Endothelial cell of umbilical vein (primary cell): ENCODE measurements around the gene SLIT1. TPM values are rescaled to one million over a fixed set of nuclear protein-coding genes. Genes with fewer than 3 reads are reported as not detected.

Experiments
- BruUV-seq: library from RNA; stranded (reverse); fragments of 400-500 nt; replicated peaks from 2 replicates; lab custom pipeline; 2021; lab: Mats Ljungman, UMichigan
- CTCF ChIA-PET: fragments of 300-600, 350-600 bp; sonication (Branson Sonifier 250); formaldehyde crosslinking; loops from one replicate; lab custom pipeline; 2021; ENCODE audit warnings: antibody characterized with exemption, inconsistent platforms; lab: Charles Lee
- POLR2A ChIA-PET: fragments of 300-600, 350-600 bp; sonication (Branson Sonifier 250); formaldehyde crosslinking; loops from one replicate; lab custom pipeline; 2021; ENCODE audit warnings: antibody characterized with exemption, inconsistent platforms; lab: Charles Lee
- DNase-seq: peaks from one replicate; pipeline ENCODE4 v3.0.0-alpha.2; 2011; ENCODE audit warnings: low read depth, low spot score
- FAIRE-seq: peaks from 2 replicates; lab custom pipeline; 2011; peaks lifted over from hg19 to GRCh38; lab: Jason Lieb, UNC
- H2AFZ ChIP-seq: 2 replicates; pipeline ENCODE4 v1.6.0; 2012; ENCODE audit warnings: low read depth, low read length, control low read depth, inconsistent platforms
- H3K27ac ChIP-seq: 2 replicates; pipeline ENCODE4 v1.5.1; 2011; ENCODE audit warnings: low read depth, mild to moderate bottlenecking, control low read depth, low read length, moderate library complexity; ENCODE audit not compliant: insufficient read depth
- H3K27me3 ChIP-seq, 2 experiments: 2 replicates each; pipeline versions ENCODE4 v1.6.0 to v1.6.1; 2011; ENCODE audit warnings: low read length in 2 of 2, mixed read lengths in 1 of 2; ENCODE audit not compliant: control insufficient read depth in 2 of 2, insufficient read depth in 2 of 2
- H3K36me3 ChIP-seq, 2 experiments: 2 replicates in 1 of 2; 3 replicates in 1 of 2; pipeline ENCODE4 v1.5.1; 2011; ENCODE audit warnings: low read length in 2 of 2, mild to moderate bottlenecking in 1 of 2, moderate library complexity in 1 of 2; ENCODE audit not compliant: control insufficient read depth in 2 of 2, insufficient read depth in 2 of 2; ENCODE audit errors: extremely low read depth in 1 of 2
- H3K4me1 ChIP-seq: 3 replicates; pipeline ENCODE4 v1.5.1; 2011; ENCODE audit warnings: mild to moderate bottlenecking, low read length; ENCODE audit not compliant: control insufficient read depth, insufficient read depth; ENCODE audit errors: extremely low read depth
- H3K4me2 ChIP-seq: 2 replicates; pipeline ENCODE4 v1.6.1; 2011; ENCODE audit warnings: low read length, control low read depth, mixed read lengths; ENCODE audit not compliant: insufficient read depth
- H3K4me3 ChIP-seq, 3 experiments: fragments of 200-600 bp in 1 of 3; sonication (generic), shearing (Covaris generic) in 1 of 3; replicated peaks in 1 of 3; 2 replicates each; pipeline ENCODE4 v1.5.1; 2011 to 2016; ENCODE audit warnings: control low read depth in 3 of 3, low read length in 3 of 3, mild to moderate bottlenecking in 2 of 3, inconsistent platforms in 1 of 3, low read depth in 1 of 3, moderate library complexity in 1 of 3; ENCODE audit not compliant: insufficient read depth in 1 of 3
- H3K79me2 ChIP-seq: 2 replicates; pipeline ENCODE4 v1.6.0; 2012; ENCODE audit warnings: low read length, inconsistent platforms; ENCODE audit not compliant: control insufficient read depth, insufficient read depth
- H3K9ac ChIP-seq: replicated peaks from 2 replicates; pipeline ENCODE3; 2011; ENCODE audit warnings: low read length, control low read depth; ENCODE audit not compliant: insufficient read depth; ENCODE audit errors: extremely low read depth
- H3K9me1 ChIP-seq: replicated peaks from 3 replicates; pipeline ENCODE4 v1.6.0; 2011; ENCODE audit warnings: mild to moderate bottlenecking, low read length; ENCODE audit not compliant: control insufficient read depth, insufficient read depth; ENCODE audit errors: extremely low read depth
- H3K9me3 ChIP-seq: replicated peaks from 2 replicates; pipeline ENCODE4 v1.5.1; 2012; ENCODE audit warnings: low read length, inconsistent platforms; ENCODE audit not compliant: control insufficient read depth, insufficient read depth
- H4K20me1 ChIP-seq: replicated peaks from 2 replicates; pipeline ENCODE3; 2011; ENCODE audit warnings: mild to moderate bottlenecking, low read length; ENCODE audit not compliant: control insufficient read depth, insufficient read depth; ENCODE audit errors: extremely low read depth
- CTCF ChIP-seq, 2 donors: IDR thresholded peaks; 1 replicate in 1 of 2; 2 replicates in 1 of 2; pipeline ENCODE4 v1.5.1; 2011; ENCODE audit warnings: low read length in 2 of 2, mild to moderate bottlenecking in 2 of 2, moderate library complexity in 2 of 2, control low read depth in 1 of 2, inconsistent platforms in 1 of 2, low read depth in 1 of 2; ENCODE audit not compliant: insufficient read depth in 1 of 2; ENCODE audit errors: extremely low read depth in 1 of 2
- EZH2 ChIP-seq: IDR thresholded peaks from 2 replicates; pipeline ENCODE4 v1.6.1; 2012; ENCODE audit warnings: borderline replicate concordance, low read depth, mild to moderate bottlenecking, moderate library complexity, low read length, inconsistent platforms; ENCODE audit not compliant: severe bottlenecking
- FOS ChIP-seq: IDR thresholded peaks from 2 replicates; pipeline ENCODE4 v1.6.1; 2011; ENCODE audit warnings: mild to moderate bottlenecking, low read length, moderate library complexity, borderline replicate concordance; ENCODE audit not compliant: insufficient read depth
- GATA2 ChIP-seq: IDR thresholded peaks from 2 replicates; pipeline ENCODE4 v1.7.0; 2011; ENCODE audit warnings: low read depth, mild to moderate bottlenecking, moderate library complexity, mixed read lengths, low read length; ENCODE audit not compliant: insufficient read length, insufficient read depth
- JUN ChIP-seq: IDR thresholded peaks from 2 replicates; pipeline ENCODE4 v1.6.1; 2011; ENCODE audit warnings: borderline replicate concordance, low read depth; ENCODE audit not compliant: insufficient read length, insufficient read depth
- MAX ChIP-seq: IDR thresholded peaks from 2 replicates; pipeline ENCODE4 v1.6.1; 2011; ENCODE audit not compliant: insufficient read depth, insufficient read length
- MYC ChIP-seq: IDR thresholded peaks from one replicate; pipeline ENCODE4 v1.6.1; 2011; ENCODE audit warnings: mild to moderate bottlenecking, low read depth, low read length
- POLR2A ChIP-seq: IDR thresholded peaks from 2 replicates; pipeline ENCODE4 v1.6.1; 2012; ENCODE audit warnings: low read depth, mild to moderate bottlenecking, control low read depth, low read length
- POLR2AphosphoS5 ChIP-seq: IDR thresholded peaks from 2 replicates; pipeline ENCODE4 v1.6.1; 2012; ENCODE audit warnings: low read depth, mild to moderate bottlenecking, control low read depth, low read length, moderate library complexity; ENCODE audit not compliant: insufficient read depth
- dilution Hi-C: fragments of 300-500 bp; cut with MboI; formaldehyde crosslinking; loops from one replicate; pipeline ENCODE4 v1.15.0; 2019; ENCODE audit warnings: low sequenced_read_pairs; ENCODE audit not compliant: extremely low pct_ligation_motif_present
- intact Hi-C: fragments of 100-400 bp; cut with micrococcal nuclease; formaldehyde crosslinking; loops from one replicate; pipeline ENCODE4 v1.10.0; 2022
- polyA plus RNA-seq, 4 experiments: library from polyadenylated mRNA; depleted of rRNA in 3 of 4; stranded (reverse) in 3 of 4; unstranded in 1 of 4; fragments of >200 nt; gene quantifications; 2 replicates each; pipeline versions ENCODE4 v1.2.1 to v1.2.3, GENCODE V29; 2011 to 2012; ENCODE audit warnings: missing spikeins in 1 of 4
- total RNA-seq: library from RNA; stranded (reverse); gene quantifications from 2 replicates; pipeline ENCODE4 v1.2.3, GENCODE V29; 2021

The SLIT1 gene
- total and polyA plus RNA-seq, 2 donors (not counting 3 experiments of a cell fraction or from before 2014, with no cell fraction given) = 0.04 to 0.20 TPM

- ChIA-PET POLR2A (no interaction called here), CTCF (no interaction called here)
- H3K36me3 ChIP-seq = no peaks in the 10 kb centered on the region
- H4K20me1 ChIP-seq = no peaks in the 10 kb centered on the region
- intact Hi-C loops = no loop called here
- H3K4me2 ChIP-seq = no peak overlapping the region
- dilution Hi-C loops = no loop called here
- DNase-seq = no peak
- H2AFZ ChIP-seq = no peak overlapping the region
- no peaks in the 10 kb centered on the region for H3K4me1 ChIP-seq
- H3K9me1 ChIP-seq = no peaks in the 10 kb centered on the region
- FAIRE-seq = no peak
- H3K9ac ChIP-seq = no peak overlapping the region
- peaks cover 0 to 15% of the 10 kb centered on the region in 2 experiments for H3K27me3 ChIP-seq
- TF ChIP-seq POLR2AphosphoS5 (no peak), POLR2A (no peak), MYC (no peak), JUN (no peak), FOS (no peak), MAX (no peak)
- H3K9me3 ChIP-seq = no peaks in the 10 kb centered on the region
- H3K79me2 ChIP-seq = no peaks in the 10 kb centered on the region
- no TSS peak for BruUV-seq
- no peak overlapping the region for H3K4me3 ChIP-seq
- no peak overlapping the region for H3K27ac ChIP-seq
Measured at GRCh38 chr10:97100657-97101056, 85.1 kb downstream of the SLIT1 start.

DNA sequence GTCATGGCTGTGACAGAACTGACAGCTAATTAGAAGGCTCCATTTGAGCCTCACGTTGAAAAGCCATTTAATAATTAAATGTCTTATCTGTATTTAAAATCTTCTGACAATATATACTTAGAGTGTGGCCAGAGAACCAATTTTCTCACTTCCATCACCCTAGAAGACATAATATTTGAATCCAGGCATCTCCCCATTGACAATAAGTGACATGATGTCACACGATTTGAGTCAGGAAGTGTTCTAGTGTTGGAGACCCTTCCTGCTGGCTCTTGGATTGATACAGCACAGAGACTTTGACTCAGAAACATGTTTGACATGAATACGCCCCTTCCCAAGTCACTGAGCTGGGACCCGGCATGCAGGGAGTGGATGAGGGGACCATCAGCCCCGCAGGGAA is 85.9 kb downstream of the SLIT1 start:
- FAIRE-seq (no peak), DNase-seq (no peak)
- Histone ChIP-seq H3K4me2 (no peak overlapping the region), H2AFZ (no peak overlapping the region), H3K9me3 (no peaks in the 10 kb centered on the region), H3K4me1 (no peaks in the 10 kb centered on the region), H3K27ac (no peak overlapping the region), H3K79me2 (no peaks in the 10 kb centered on the region), H3K4me3 (no peak overlapping the region), H3K9me1 (no peaks in the 10 kb centered on the region), H4K20me1 (no peaks in the 10 kb centered on the region), H3K27me3 (peaks cover 0 to 16% of the 10 kb centered on the region in 2 experiments), H3K9ac (no peak overlapping the region), H3K36me3 (no peaks in the 10 kb centered on the region)
- POLR2A ChIA-PET = no interaction called here
- TF ChIP-seq MYC (no peak), POLR2AphosphoS5 (no peak), GATA2 (no peak), CTCF (IDR thresholded peaks at IDR 0.05; ENCODE audit: extremely low read depth in 1 of 2, insufficient read depth in 1 of 2, low read depth in 1 of 2, low read length in 2 of 2) (no peak), JUN (no peak), POLR2A (no peak), EZH2 (no peak), FOS (no peak), MAX (no peak)
- intact Hi-C loops (no loop called here), dilution Hi-C loops (no loop called here)
- CTCF ChIA-PET = interaction anchor here (0.6 to 1.5 kb wide), 2 partner anchors 27 to 111 kb away, joined by 3 to 4 read pairs; no protein-coding TSS in a partner anchor
- BruUV-seq = no TSS peak
